Measurements from ENCODE around the gene QKI.

QKI gene

GRCh38 chr6:163531122-163531521, 116.6 kb downstream of the QKI start:
- no peak overlapping the region for H3K4me3 ChIP-seq (ENCODE audit: low read depth, low read length)
- in situ Hi-C loops (cut with HindIII; ENCODE audit: low sequenced_read_pairs) = no loop called here
- no peak for DNase-seq (ENCODE audit: low read depth)
- TF ChIP-seq, protein P1, sequence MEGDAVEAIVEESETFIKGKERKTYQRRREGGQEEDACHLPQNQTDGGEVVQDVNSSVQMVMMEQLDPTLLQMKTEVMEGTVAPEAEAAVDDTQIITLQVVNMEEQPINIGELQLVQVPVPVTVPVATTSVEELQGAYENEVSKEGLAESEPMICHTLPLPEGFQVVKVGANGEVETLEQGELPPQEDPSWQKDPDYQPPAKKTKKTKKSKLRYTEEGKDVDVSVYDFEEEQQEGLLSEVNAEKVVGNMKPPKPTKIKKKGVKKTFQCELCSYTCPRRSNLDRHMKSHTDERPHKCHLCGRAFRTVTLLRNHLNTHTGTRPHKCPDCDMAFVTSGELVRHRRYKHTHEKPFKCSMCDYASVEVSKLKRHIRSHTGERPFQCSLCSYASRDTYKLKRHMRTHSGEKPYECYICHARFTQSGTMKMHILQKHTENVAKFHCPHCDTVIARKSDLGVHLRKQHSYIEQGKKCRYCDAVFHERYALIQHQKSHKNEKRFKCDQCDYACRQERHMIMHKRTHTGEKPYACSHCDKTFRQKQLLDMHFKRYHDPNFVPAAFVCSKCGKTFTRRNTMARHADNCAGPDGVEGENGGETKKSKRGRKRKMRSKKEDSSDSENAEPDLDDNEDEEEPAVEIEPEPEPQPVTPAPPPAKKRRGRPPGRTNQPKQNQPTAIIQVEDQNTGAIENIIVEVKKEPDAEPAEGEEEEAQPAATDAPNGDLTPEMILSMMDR (IDR thresholded peaks at IDR 0.05; ENCODE audit: low read depth, low read length, missing control alignments) = no peak

GRCh38 chr6:163532526-163533078, 118.1 kb downstream of the QKI start:
- no peak for DNase-seq (ENCODE audit: low read depth)
- no peak overlapping the region for H3K4me3 ChIP-seq (ENCODE audit: low read depth, low read length)
- TF ChIP-seq, protein P1 (IDR thresholded peaks at IDR 0.05; ENCODE audit: low read depth, low read length, missing control alignments) = no peak
- in situ Hi-C loops (cut with HindIII; ENCODE audit: low sequenced_read_pairs) = no loop called here

DNA sequence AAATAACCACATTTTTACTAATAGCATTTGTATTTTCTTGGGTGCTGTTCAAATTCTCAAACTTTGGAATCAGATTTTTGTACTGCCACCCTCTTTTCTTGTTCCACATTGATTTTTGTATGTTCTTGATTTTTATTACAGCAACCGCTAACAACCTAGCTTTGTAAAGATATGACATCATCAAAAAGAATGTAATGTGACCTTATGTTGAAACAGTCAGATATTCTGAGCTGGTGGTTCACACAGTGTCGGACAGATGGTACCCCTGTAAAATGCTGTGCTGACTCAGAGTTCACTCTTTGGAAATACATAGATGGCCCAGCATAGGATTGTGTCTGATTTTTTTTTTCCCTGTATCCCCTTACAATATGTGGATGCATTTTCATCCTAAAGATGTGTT, 118.9 kb downstream of the QKI start:
- in situ Hi-C loops (cut with HindIII; ENCODE audit: low sequenced_read_pairs) = no loop called here
- TF ChIP-seq, protein P1 (IDR thresholded peaks at IDR 0.05; ENCODE audit: low read depth, low read length, missing control alignments) = no peak
- peak; percentile 71 for DNase-seq (ENCODE audit: low read depth)
- H3K4me3 ChIP-seq (ENCODE audit: low read depth, low read length) = no peak overlapping the region

DNA sequence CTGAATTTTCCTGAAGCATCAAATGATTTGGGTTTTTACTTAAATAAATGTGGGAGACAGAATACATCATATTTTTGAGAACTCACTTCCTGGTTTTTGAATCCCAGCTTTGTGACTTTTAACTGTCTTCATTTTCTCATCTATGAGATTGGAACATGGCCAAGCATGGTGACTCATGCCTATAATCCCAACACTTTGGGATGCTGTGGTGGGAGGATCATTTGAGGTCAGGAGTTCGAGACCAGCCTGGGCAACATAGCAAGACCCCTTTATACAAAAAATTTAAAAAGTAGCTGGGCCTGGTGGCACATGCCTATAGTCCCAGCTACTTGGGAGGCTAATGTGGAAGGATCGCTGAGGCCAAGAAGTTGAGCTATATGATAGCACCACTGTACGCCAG, 122.3 kb downstream of the QKI start:
- TF ChIP-seq, protein P1 (IDR thresholded peaks at IDR 0.05; ENCODE audit: low read depth, low read length, missing control alignments) = no peak
- DNase-seq (ENCODE audit: low read depth) = no peak
- in situ Hi-C loops (cut with HindIII; ENCODE audit: low sequenced_read_pairs) = no loop called here
- H3K4me3 ChIP-seq (ENCODE audit: low read depth, low read length) = no peak overlapping the region

GRCh38 chr6:163538331-163538730, 123.8 kb downstream of the QKI start:
- TF ChIP-seq, protein P1 (IDR thresholded peaks at IDR 0.05; ENCODE audit: low read depth, low read length, missing control alignments) = no peak
- in situ Hi-C loops (cut with HindIII; ENCODE audit: low sequenced_read_pairs) = no loop called here
- H3K4me3 ChIP-seq (ENCODE audit: low read depth, low read length) = no peak overlapping the region
- DNase-seq (ENCODE audit: low read depth) = no peak

GRCh38 chr6:163539101-163539762, 124.7 kb downstream of the QKI start:
- no peak overlapping the region for H3K4me3 ChIP-seq (ENCODE audit: low read depth, low read length)
- no peak for DNase-seq (ENCODE audit: low read depth)
- in situ Hi-C loops (cut with HindIII; ENCODE audit: low sequenced_read_pairs) = no loop called here
- TF ChIP-seq, protein P1 (IDR thresholded peaks at IDR 0.05; ENCODE audit: low read depth, low read length, missing control alignments) = no peak

Data from astrocyte of the cerebellum (primary cell).